Activated CD8-positive, alpha-beta memory T cell treated with anti-CD3 and anti-CD28 coated beads, Interleukin-2, amount 50 U/mL, for 48 hours (primary cell): ENCODE results near the gene LMAN1L.

ENCODE experiments used
- DNase-seq: peaks from one replicate; pipeline ENCODE4 v3.0.0-alpha.2; 2020

The LMAN1L gene

DNA sequence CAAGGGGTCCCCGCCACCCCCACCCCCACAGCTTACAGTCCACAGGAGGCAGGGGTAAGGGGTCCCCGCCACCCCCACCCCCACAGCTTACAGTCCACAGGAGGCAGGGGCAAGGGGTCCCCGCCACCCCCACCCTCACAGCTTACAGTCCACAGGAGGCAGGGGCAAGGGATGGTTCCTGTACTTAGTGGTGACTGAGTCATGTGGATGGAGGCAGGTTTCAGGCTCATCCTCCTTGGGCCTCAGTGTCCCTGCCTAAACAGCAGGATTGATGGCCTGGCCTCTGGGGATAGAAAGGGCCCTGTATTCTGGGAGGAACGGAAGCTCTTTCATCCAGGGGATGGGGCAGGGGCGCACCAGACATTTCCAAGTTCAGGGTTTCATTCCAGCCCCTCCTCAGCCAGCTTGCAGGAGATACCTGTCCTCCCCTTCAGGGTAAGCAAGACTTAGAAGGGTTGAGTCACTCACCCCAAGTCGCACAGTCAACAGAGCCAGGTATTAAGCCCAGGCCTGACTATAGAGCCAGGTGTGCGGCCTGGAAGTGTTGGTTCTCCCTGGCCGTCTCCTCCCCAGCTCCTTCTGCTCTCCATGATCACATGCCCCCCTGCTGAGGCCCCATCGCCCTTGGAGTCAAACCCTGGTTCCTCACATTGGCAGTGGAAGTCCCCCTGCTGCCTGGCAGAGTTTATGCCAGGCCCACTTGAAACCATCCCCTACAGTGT lies 18.2 kb upstream of the LMAN1L start:
- no peak for DNase-seq

DNA sequence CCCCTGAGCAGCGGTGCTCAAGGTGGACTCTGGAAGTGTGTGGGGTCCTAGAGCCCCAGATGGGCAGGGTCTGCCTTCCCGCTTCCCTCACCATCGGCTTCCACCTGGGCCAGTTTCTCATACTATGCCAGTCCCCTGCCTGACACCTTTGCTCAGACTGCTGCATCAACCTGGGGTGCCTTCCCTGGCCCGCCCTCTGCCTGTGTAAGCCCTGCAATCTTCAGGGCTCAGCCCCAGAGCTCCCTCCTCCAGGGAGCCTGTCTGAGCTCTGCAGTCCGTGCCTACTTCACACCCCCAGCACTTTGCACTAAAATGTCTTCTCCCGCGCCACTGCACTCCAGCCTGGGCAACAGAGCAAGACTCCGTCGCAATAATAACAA lies 17.7 kb upstream of the LMAN1L start:
- no peak for DNase-seq

DNA sequence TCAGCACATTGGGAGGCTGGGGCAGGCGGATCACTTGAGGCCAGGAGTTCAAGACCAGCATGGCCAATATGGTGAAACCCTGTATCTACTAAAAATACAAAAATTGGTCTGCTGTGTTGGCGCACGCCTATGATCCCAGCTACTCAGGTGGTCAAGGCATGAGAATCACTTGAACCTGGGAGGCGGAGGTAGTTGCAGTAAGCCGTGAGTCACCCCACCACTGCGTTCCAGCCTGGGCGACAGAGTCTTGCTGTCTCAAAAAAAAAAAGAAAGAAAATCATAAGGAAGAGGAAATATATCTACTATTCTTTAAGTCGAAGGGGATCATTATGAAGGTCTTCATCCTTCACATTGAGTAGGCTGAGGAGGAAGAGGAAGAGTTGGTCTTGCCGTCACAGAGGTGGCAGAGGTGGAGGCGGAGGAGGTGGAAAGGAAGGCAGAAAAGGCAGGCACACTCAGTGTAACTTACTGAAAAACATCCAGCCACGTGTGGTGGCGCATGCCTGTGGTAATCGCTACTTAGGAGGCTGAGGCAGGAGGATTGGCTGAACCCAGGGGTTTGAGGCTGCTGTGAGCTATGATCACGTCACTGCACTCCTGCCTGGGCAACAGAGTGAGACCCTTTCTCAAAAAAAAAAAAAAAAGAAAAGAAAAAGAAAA lies 16.5 kb upstream of the LMAN1L start:
- peak; percentile 67 for DNase-seq

DNA sequence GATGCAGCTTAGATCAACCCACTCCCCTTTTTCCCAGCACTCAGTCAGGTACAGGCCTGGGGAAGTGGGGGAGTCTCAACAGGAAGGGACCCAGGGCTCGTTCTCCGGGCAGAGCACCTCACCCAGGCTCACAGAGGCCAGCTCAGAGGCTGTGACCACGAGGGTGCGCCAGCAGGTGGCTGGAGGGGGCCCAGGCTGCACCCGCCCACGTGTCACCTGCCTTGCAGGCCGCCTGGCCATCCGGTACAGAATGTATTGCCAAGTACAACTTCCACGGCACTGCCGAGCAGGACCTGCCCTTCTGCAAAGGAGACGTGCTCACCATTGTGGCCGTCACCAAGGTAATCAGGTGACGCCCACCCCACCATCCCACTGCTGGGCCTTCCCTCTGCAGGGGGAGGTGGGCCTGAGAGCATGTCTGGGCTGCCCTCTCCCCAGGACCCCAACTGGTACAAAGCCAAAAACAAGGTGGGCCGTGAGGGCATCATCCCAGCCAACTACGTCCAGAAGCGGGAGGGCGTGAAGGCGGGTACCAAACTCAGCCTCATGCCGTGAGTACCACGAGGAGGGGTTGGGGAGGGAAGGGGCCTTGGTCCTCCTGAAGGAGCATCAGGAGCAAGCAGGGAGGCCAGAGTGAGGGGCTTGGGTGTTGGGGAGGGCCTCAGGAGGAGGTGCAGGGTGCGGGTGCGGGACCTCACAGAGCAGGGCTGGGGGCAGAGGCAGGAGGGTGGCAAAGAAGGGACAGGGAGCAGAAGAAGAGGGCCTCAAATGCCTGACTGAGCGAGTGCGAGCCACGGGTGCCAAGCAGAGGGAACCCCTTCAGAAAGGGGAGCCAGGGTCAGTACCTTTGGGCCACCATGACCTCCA lies 14.0 kb upstream of the LMAN1L start:
- DNase-seq, result no peak

DNA sequence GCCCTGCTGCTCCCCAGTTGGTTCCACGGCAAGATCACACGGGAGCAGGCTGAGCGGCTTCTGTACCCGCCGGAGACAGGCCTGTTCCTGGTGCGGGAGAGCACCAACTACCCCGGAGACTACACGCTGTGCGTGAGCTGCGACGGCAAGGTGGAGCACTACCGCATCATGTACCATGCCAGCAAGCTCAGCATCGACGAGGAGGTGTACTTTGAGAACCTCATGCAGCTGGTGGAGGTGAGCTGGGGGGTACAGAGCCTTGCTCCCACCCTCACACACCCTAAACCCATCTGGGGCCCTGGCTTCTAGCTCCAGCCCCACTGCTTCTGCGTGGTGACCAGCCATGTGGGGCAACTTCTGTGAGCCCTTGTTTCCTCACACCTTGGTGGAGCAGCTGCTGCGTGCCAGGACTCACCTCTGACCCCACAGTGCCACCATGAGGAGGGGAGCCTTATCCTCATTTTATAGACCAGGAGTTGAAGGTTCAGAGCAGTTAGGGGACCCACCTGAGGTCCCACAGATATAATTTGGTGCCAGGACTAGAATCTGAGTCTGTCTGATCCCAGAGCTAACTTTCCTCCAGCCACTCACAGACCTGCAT lies 13.3 kb upstream of the LMAN1L start:
- DNase-seq, result no peak

DNA sequence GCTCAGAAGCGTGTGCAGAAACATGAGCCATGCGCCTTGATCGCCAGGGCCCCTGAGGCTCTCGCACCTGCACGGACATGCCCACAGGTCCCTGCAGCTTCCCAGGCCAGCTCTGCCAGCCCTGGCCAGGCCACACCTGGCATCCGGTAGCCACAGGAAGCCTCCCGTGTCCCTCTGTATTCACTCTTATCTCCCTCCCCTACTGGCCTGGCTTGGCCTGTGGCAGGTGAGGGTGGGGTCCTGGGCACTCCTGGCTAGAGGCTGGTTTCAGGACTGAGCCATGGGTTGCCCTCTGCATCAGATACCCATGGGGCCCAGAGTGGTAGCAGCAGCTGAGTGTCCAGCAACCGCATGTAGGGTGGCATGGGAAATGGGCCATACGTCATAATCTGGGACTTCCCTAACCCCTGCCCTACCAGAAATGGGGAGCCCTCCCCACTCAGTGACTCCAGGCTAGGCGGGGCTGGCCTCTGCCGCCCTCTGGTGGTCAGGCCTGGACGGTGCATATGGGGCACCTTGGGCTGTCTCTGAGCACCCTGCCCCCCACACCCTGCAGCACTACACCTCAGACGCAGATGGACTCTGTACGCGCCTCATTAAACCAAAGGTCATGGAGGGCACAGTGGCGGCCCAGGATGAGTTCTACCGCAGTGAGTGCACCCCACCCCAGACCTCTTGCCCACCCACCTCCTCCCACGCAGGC lies 12.6 kb upstream of the LMAN1L start:
- peak; percentile 95 for DNase-seq

DNA sequence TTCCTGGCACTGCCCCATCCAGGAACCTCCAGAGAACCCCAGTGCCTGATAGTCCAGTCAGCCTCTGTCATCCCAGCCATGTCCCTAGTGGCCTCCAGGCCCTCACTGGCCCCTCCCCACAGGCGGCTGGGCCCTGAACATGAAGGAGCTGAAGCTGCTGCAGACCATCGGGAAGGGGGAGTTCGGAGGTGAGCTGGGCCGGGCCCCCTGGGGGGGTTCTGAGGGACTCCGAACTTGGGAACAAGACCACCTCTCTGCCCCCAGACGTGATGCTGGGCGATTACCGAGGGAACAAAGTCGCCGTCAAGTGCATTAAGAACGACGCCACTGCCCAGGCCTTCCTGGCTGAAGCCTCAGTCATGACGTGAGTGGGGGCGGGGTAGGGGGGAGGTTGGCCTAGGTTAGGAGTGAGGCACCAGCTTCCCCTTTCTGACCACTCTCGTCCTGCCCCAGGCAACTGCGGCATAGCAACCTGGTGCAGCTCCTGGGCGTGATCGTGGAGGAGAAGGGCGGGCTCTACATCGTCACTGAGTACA lies 12.0 kb upstream of the LMAN1L start:
- no peak for DNase-seq

DNA sequence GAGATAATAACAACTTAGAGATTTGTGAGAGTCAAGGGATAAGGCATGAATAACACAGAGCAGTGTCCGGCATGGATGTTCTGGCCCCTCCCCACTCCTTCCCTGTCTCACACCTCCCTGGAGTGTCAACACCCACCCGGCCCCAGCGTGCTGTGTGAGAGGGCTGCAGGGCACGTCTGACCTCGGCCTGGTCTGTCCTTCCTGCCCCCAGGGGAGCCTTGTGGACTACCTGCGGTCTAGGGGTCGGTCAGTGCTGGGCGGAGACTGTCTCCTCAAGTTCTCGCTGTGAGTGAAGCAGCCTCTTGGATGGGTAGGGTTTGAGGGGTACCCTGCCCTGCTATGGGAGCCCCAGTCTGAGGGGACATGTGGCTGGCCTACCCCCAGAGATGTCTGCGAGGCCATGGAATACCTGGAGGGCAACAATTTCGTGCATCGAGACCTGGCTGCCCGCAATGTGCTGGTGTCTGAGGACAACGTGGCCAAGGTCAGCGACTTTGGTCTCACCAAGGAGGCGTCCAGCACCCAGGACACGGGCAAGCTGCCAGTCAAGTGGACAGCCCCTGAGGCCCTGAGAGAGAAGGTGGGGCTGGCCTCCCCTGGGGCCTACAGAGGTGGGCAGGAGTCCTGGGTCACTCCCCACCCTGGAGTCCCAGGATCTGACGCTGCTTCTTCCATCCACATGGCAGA lies 11.2 kb upstream of the LMAN1L start:
- no peak for DNase-seq

DNA sequence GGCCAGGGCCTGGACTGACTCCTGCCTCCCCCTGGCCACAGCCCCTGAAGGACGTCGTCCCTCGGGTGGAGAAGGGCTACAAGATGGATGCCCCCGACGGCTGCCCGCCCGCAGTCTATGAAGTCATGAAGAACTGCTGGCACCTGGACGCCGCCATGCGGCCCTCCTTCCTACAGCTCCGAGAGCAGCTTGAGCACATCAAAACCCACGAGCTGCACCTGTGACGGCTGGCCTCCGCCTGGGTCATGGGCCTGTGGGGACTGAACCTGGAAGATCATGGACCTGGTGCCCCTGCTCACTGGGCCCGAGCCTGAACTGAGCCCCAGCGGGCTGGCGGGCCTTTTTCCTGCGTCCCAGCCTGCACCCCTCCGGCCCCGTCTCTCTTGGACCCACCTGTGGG lies 10.3 kb upstream of the LMAN1L start:
- no peak for DNase-seq

DNA sequence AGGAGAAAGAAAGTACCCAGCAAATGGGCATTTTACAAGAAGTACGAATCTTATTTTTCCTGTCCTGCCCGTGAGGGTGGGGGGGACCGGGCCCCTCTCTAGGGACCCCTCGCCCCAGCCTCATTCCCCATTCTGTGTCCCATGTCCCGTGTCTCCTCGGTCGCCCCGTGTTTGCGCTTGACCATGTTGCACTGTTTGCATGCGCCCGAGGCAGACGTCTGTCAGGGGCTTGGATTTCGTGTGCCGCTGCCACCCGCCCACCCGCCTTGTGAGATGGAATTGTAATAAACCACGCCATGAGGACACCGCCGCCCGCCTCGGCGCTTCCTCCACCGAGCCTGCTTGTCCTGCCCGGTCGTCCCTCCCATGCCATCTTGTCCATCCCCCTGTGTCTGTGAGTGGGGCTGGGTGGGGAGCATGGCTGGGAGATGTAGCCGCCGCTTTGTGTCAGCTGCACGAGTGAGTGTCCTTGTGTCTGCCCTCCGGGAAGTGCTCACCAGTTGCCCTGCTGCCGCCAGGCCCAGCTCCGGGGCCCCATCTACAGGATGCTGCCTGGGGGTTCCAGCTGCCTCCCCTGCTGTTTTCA lies 9.7 kb upstream of the LMAN1L start:
- DNase-seq, result no peak

DNA sequence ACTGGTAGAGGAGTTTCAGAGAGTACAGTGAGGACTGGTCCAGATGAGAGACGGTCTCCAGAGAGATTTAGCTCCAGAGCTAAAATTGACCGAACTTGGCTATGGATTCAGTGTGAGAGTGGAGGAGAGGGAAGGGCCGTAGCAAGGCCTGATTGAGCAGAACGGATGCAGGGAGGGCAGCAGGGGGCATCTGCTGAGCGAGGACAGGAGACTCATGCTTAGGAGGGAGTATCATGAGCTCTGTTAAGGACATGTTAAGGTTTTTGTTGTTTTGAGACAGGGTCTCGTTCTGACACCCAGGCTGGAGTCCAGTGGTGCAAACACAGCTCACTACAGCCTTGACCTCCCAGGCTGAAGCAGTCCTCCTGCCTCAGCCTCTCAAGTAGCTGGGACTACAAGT lies 7.7 kb upstream of the LMAN1L start:
- DNase-seq, result no peak

DNA sequence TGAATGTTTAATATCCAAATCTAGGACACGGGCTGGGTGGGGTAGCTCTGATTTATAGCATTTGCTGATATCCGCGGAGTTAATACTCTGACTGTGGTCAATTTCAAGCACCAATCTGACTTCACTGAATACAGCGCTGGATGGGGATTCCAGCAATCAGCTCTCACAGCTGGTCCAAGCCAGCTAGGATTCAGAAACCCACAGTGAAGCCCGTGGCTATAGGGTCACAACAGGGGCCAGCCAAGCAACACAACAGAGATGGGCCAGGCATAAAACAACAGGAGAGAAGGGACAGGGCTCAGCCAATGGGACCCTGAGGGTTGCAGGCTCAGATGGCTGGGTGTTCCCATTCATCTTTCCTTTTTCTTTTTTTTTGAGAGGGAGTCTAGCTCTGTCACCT lies 5.4 kb upstream of the LMAN1L start:
- DNase-seq, result no peak

DNA sequence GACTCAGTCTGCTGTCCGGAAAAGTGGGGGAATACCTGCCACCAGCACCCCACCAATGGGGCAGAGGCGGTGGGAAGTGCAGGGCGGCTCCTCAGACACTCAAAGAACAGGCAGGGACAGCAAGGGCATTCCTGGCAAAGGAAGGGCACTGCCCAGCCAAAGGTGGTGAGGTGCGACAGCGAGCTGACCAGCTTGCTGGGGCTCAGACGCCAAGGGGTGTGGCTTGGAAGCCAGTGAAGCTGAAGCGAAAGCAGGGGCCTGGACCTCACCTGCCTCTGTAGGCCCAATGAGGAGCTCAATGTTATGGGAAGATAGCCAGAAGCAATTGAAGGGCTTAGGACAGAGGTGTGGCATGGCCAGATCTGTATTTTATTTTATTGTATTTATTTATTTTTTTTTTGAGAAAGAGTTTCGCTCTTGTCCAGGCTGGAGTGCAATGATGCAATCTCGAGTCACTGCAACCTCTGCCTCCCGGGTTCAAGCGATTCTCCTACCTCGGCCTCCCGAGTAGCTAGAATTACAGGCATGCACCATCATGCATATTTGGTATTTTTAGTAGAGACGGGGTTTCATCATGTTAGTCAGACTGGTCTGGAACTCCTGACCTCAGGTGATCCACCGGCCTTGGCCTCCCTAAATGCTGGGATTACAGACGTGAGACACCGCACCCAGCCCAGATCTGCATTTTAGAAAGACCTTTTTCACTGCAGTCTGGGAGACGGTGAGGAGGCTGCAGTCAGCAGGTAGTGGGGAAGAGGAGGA lies 4.4 kb upstream of the LMAN1L start:
- no peak for DNase-seq

DNA sequence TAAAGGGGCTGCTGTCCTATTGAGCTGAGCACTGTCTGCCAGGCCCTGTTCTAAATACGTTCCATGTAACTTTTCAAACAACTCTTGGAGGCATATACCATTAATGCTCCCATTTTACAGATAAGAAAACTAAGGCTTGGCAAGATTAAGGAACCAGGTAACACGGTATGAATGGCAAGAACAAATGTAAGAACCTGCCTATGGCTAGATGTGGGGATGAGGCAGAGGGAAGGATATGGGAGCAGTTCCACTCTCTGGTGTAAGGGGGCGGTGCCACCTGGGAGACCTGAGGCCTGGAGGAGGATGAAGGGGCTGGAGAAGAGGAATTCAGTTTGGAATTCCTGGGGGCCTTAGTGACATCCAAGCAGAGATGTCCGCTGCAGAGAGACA lies 3.8 kb upstream of the LMAN1L start:
- no peak for DNase-seq

DNA sequence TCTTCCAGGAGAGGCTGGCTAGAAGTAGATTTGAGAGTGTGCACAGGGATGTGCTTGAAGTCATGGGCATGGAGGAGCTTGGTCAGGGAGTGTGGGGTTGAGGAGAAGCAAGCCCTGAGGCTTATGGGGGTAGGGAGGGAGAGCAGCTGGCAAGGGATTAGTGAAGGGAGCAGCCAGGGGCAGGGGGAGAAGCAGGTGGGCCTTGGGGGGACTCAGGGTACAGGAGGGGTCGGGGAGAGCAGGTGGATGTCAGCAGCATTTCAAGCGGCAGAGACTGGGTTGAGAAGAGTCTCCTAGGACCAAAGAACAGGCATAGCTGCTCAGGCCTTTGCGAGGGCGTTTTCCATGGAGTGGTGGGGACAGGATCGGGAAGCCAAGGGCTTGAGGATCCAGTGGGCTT lies 3.4 kb upstream of the LMAN1L start:
- no peak for DNase-seq

DNA sequence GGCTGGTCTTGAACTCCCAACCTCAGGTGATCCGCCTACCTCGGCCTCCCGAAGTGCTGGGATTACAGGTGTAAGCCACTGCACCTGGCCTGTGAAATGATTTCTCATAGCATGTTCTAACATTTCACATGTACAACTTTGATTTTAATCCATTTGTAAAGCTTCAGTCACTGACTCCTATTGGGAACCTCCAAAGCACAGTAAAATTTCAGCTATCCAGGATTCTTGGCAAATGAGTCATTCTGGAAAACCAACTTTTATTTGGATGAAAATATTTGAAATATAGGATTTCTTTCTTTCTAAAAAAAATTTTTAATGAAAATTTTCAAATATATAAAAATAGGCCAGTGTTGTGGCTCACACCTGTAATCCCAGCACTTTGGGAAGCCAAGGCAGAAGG lies 2.7 kb upstream of the LMAN1L start:
- DNase-seq, result no peak

DNA sequence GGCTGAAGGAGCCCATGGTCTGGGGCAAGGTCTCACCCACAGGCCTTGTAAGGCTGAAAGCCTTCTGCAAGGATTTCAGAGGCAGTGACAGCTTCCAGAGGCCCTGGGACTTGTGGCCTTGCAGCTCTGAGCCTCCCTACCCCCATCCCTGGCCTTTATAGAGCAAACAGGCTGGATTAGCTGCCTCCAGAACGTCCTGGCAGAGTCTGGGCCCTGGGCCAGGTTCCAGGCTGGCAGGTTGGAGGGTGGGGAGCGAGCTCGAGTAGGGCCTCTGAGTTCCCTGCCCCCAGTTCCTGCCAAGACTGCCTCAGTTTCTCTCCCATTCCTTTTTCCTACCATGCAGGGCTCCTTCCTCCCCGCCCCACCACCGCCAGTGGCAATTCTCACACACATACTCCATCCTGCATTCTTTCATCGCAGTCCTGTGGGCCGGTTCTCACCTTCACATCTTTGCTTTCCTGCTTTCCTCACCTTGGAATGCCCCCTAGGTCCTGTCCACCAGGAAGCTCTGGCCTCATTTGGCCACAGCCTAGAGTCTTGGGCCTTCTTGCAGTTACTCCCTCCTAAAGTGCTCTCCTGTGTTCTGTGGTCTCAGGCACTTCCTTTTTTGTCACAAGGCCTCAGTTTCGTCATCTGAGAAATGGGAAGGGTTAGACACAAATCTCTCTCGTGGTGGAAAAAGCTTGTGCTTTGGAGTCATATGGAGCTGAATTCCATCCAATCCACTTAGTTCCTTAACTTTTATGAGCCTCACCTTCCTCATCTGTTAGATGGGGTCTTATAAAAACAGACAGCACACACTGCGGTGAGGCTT lies 2.7 kb downstream of the LMAN1L start:
- DNase-seq, result no peak

DNA sequence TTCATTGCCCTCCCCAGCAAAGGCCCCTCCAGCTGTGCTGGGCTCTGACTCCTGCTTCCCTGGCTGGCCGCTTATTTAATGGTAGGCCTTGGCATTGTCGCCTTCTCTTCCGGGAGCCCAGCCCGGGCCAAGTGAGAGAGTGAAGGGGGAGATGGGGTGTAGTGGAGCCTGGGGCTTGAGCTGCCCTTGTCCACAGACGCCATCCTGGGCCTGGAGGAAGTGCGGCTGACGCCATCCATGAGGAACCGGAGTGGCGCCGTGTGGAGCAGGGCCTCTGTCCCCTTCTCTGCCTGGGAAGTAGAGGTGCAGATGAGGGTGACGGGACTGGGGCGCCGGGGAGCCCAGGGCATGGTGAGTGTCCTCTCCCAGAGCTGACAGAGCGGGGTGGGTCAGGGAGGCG lies 3.3 kb downstream of the LMAN1L start:
- DNase-seq, result no peak

DNA sequence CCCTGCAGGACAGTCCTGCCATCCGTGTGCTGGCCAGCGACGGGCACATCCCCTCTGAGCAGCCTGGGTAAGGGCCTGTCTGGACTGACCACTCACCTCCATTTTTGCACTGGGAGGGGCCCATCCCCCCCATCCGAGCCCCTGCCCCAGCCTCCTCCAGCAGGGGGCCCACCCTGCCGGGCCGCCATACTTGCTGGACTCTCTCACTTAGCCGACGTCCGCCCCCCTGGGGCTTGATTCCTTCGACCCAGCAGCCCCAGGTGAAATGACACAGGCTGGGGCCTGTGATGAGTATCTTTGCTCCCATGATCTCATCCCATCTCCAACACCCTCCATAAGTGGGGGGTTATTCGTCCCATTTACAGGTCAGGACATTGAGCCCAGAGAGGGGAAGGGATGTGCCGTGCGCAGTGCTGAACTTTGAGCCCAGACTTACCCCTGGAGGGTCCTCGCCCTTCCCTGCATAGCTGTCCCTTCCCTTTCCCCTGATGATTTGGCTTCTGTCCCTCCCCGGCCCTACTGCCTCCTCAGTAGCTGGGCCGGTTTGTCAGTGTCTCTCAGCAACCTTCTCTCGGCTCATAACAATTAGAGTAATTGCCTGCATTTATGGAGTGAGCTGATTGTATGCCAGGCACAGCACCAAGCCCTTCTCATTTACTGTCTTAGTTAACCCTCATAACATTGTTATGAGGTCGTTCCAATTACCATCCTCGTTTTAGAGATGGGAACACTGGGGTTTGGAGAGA lies 4.2 kb downstream of the LMAN1L start:
- DNase-seq, result no peak
